T-helper 2 cell treated with Interferon-gamma antibody and Interleukin-4, amounts not matched to agents 5 μg/mL and 100 μg/mL, for 36 hours (primary cell): Measurements from ENCODE around the gene UNC79.
"Not testable (repeated sequence)": the region's sequence is repeated elsewhere in the genome, so short reads cannot be mapped to it uniquely, and the experiment has no call there.

Experiments used
- DNase-seq: peaks from one replicate; pipeline ENCODE4 v3.0.0; 2021; ENCODE audit warnings: low spot score
- H3K27ac Mint-ChIP-seq: one replicate; pipeline ENCODE4 v1.8.0; 2021; ENCODE audit warnings: mild to moderate bottlenecking, mixed read lengths
- H3K27me3 Mint-ChIP-seq: one replicate; pipeline ENCODE4 v1.8.0; 2021; ENCODE audit warnings: low read depth, mixed read lengths
- H3K36me3 Mint-ChIP-seq: one replicate; pipeline ENCODE4 v1.8.0; 2021; ENCODE audit warnings: low read depth, mixed read lengths
- H3K4me1 Mint-ChIP-seq: one replicate; pipeline ENCODE4 v1.8.0; 2021; ENCODE audit warnings: low read depth, mixed read lengths
- H3K4me3 Mint-ChIP-seq: one replicate; pipeline ENCODE4 v1.8.0; 2022; ENCODE audit warnings: mild to moderate bottlenecking, moderate library complexity, mixed read lengths
- H3K9me3 Mint-ChIP-seq: one replicate; pipeline ENCODE4 v1.8.0; 2021; ENCODE audit warnings: mixed read lengths

UNC79 gene

DNA sequence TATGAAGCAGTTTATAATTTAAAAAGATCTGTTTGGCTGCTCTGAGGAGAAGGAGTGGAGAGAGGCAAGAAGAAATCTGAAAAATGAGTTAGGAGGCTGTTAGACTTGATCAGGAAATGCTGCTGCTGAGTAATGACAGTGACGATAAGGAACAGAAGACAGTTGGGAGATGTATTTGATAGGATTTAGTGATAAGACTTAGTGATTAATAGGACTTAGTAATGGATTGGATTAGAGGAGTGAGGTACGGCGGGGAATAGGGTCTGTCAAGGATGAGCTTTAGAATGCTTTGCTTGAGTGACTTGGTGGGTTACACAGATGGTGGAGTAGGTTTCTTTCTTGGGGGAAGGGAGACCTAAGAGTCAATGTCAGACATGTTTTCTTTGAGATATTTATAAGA is 31.7 kb downstream of the UNC79 start:
- H3K4me3 Mint-ChIP-seq = no peak overlapping the region

DNA sequence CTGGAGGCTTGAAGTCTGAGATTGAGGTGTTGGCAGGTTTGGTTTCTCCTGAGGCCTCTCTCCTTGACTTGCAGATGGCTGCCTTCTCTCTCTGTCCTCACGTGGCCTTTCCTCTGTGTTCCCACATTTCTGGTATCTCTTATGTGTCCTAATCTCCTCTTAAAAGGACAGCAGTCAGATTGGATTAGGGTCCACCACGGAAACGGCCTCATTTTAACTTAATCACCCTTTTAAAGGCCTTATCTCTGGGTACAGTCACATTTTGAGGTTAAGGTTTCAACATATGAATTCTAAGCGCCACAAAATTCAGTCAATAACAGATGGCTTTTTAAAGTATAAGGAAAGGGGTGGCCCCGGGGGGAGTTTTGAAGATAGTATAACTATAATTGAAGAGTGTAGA is 33.5 kb downstream of the UNC79 start:
- no peak overlapping the region for H3K4me3 Mint-ChIP-seq
- DNase-seq = no peak
- H3K27me3 Mint-ChIP-seq = no peaks in the 10 kb centered on the region
- no peaks in the 10 kb centered on the region for H3K9me3 Mint-ChIP-seq
- no peaks in the 10 kb centered on the region for H3K36me3 Mint-ChIP-seq
- no peaks in the 10 kb centered on the region for H3K4me1 Mint-ChIP-seq
- H3K27ac Mint-ChIP-seq = no peak overlapping the region

More for the DNA sequence above, 31.7 kb downstream of the UNC79 start:
- no peaks in the 10 kb centered on the region for H3K27me3 Mint-ChIP-seq
- H3K36me3 Mint-ChIP-seq = no peaks in the 10 kb centered on the region
- no peaks in the 10 kb centered on the region for H3K4me1 Mint-ChIP-seq
- no peaks in the 10 kb centered on the region for H3K9me3 Mint-ChIP-seq
- H3K27ac Mint-ChIP-seq = no peak overlapping the region
- DNase-seq = no peak

DNA sequence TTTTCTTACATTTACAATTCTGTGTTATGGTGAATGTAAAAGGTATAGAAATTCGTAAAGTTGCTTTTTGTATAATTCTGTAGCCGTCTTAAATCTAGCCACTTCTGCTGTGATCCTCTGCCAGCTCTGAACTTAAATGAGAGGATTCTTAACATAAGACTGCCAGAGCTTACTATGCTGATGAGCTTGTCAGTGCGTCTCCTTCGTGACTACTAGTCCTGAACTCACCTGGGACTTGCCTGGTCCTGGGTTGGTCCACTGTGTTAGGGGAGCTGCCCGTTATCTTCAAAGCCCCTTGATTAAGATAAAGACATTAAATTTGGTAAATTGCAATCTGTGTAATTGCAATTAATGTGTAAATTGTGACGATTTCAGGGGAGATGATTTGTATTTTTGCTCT is 44.7 kb downstream of the UNC79 start:
- Mint-ChIP-seq H3K27ac (no peak overlapping the region), H3K27me3 (peaks cover 4% of the 10 kb centered on the region), H3K9me3 (no peaks in the 10 kb centered on the region), H3K4me3 (no peak overlapping the region), H3K4me1 (no peaks in the 10 kb centered on the region), H3K36me3 (no peaks in the 10 kb centered on the region)
- DNase-seq = no peak

DNA sequence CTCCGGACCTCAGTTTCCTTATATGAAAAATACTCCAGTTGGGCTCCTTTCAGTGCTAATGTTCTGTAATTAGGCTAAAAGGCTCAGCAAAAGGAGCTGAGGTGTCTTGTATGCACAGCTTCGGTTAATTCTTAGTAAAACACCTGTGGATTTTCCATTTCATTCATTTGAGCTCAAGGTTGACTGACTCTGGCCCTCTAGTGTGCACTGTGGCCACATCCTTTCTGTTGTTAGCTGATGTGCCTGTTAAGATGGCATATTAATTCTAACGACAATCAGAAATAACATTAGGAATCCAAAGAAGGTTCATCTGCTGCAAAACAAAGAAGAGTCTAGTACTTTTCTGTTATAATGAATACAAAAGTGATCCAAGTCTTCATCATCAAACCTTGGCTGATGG is 45.6 kb downstream of the UNC79 start:
- DNase-seq = no peak
- no peak overlapping the region for H3K4me3 Mint-ChIP-seq
- H3K36me3 Mint-ChIP-seq = no peaks in the 10 kb centered on the region
- peaks cover 2% of the 10 kb centered on the region for H3K27me3 Mint-ChIP-seq
- H3K4me1 Mint-ChIP-seq = no peaks in the 10 kb centered on the region
- no peak overlapping the region for H3K27ac Mint-ChIP-seq
- no peaks in the 10 kb centered on the region for H3K9me3 Mint-ChIP-seq

DNA sequence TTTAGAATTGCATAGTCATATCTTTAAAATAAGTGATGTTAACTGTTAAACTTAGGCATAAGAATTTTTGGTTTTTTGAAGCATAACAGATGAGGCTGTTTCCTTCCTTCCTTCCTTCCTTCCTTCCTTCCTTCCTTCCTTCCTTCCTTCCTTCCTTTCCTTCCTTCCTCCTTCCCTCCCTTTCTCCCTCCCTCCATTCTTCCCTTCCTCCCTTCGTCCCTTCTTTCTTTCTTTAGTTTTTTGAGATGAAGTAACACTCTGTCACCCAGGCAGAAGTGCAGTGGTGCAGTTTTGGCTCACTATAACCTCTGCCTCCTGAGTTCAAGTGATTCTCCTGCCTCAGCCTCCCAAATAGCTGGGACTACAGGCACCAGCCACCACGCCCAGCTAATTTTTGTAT is 48.3 kb downstream of the UNC79 start:
- not testable (repeated sequence) for H3K27me3 Mint-ChIP-seq, H3K36me3 Mint-ChIP-seq

DNA sequence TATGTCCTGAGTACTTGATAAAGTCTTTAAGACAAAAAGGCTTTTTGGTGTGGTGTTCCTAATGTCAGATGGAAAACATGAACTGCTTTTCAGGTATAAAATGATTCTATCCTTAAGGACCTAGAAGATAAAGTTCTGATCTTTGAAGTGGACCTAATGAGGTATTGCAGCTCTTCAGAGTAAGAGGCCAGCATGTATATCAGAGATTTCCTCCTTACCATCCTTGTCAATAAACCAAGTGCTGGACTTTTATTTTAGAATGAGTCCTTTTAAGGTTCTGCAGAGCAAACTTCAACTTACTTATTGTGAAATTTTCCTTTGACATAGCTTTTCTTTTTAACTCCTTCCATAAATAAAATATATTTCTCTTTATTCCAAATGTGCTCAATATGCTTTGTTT is 50.1 kb downstream of the UNC79 start:
- no peak overlapping the region for H3K4me3 Mint-ChIP-seq
- no peaks in the 10 kb centered on the region for H3K36me3 Mint-ChIP-seq
- no peak overlapping the region for H3K27ac Mint-ChIP-seq
- DNase-seq = no peak
- no peaks in the 10 kb centered on the region for H3K9me3 Mint-ChIP-seq
- H3K4me1 Mint-ChIP-seq = no peaks in the 10 kb centered on the region
- H3K27me3 Mint-ChIP-seq = no peaks in the 10 kb centered on the region

More for the DNA sequence above, 48.3 kb downstream of the UNC79 start:
- DNase-seq, H3K9me3 Mint-ChIP-seq, H3K4me3 Mint-ChIP-seq, H3K4me1 Mint-ChIP-seq, H3K27ac Mint-ChIP-seq: not testable (repeated sequence)

DNA sequence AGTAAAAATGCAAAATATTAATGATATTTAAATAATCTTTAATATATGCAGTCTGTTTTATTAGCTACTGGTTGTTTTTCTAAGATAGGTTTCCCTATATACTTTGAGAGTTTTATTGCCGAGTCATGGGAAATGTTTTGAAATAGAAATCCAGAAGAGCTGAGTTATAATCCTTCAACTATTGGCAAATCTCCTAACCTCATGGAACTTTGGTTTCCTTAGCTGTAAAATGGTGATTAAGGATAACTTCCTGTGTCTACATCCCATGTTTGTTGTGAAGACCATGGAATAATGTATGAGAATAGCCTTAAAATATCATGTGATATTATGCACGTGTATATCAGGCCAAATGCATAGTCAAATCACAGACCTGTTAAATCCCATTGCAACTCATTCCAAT is 51.0 kb downstream of the UNC79 start:
- H3K27me3 Mint-ChIP-seq = no peaks in the 10 kb centered on the region
- H3K36me3 Mint-ChIP-seq = no peaks in the 10 kb centered on the region
- no peaks in the 10 kb centered on the region for H3K9me3 Mint-ChIP-seq
- no peak overlapping the region for H3K27ac Mint-ChIP-seq
- no peak overlapping the region for H3K4me3 Mint-ChIP-seq
- no peak for DNase-seq
- no peaks in the 10 kb centered on the region for H3K4me1 Mint-ChIP-seq

DNA sequence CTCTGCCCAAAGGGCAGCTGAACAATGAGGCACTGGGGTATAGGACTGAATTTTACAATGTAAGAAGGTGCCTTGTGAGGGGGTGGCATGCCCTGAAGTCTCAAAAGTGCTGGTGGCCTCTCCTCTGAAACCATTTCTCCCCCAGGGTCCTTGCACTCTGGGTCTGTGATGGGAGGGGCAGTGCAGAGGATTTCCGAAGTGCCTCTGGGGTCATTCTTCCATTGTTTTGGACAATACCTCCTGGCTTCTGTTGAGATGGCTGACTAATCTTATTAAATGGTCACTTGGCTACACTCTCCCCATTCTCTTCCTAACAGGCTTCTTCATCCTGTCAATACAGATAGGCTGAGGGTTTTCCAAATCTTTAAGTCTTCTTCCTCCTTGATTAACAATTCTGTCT is 59.3 kb downstream of the UNC79 start:
- no peak overlapping the region for H3K27ac Mint-ChIP-seq
- DNase-seq = no peak
- no peaks in the 10 kb centered on the region for H3K4me1 Mint-ChIP-seq
- no peak overlapping the region for H3K4me3 Mint-ChIP-seq
- no peaks in the 10 kb centered on the region for H3K27me3 Mint-ChIP-seq
- H3K36me3 Mint-ChIP-seq = no peaks in the 10 kb centered on the region
- no peaks in the 10 kb centered on the region for H3K9me3 Mint-ChIP-seq

DNA sequence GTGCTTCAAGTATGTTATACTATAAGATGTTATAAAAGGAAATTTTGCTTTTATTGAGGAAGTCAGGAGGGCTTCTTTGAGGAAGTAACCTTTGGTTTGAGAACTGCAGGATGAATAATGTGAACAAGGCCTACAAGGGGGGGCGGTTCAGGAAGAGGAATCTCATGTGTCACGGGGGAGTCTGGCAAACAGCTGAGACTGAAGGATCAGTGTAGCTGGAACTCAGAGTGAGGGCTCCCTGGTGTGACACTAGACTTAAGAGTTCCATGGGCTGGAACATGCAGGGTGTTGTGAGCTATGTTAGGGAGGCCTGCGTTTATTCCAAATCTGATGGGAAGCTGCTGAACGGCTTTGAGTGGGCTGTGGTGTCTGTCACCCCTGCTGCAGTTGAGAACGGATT is 62.3 kb downstream of the UNC79 start:
- H3K4me1 Mint-ChIP-seq = no peaks in the 10 kb centered on the region
- H3K4me3 Mint-ChIP-seq = no peak overlapping the region
- H3K27ac Mint-ChIP-seq = no peak overlapping the region
- H3K27me3 Mint-ChIP-seq = no peaks in the 10 kb centered on the region
- no peaks in the 10 kb centered on the region for H3K36me3 Mint-ChIP-seq
- H3K9me3 Mint-ChIP-seq = no peaks in the 10 kb centered on the region
- DNase-seq = no peak

DNA sequence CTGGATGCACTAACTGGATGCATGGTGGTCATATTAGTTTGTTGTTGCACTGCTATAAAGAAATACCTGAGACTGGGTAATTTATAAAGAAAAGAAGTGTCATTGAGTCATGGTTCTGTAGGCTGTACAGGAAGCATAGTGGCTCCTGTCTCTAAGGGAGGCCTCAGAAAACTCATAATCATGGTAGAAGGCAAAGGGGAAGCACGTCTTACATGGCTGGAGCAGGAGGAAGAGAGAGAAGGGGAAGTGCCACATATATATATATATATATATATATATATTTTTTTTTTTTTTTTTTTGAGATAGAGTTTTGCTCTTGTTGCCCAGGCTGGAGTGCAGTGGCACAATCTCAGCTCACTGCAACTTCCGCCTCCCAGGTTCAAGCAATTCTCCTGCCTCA is 62.9 kb downstream of the UNC79 start:
- not testable (repeated sequence) for DNase-seq, H3K27me3 Mint-ChIP-seq, H3K27ac Mint-ChIP-seq, H3K36me3 Mint-ChIP-seq, H3K4me1 Mint-ChIP-seq, H3K4me3 Mint-ChIP-seq, H3K9me3 Mint-ChIP-seq

DNA sequence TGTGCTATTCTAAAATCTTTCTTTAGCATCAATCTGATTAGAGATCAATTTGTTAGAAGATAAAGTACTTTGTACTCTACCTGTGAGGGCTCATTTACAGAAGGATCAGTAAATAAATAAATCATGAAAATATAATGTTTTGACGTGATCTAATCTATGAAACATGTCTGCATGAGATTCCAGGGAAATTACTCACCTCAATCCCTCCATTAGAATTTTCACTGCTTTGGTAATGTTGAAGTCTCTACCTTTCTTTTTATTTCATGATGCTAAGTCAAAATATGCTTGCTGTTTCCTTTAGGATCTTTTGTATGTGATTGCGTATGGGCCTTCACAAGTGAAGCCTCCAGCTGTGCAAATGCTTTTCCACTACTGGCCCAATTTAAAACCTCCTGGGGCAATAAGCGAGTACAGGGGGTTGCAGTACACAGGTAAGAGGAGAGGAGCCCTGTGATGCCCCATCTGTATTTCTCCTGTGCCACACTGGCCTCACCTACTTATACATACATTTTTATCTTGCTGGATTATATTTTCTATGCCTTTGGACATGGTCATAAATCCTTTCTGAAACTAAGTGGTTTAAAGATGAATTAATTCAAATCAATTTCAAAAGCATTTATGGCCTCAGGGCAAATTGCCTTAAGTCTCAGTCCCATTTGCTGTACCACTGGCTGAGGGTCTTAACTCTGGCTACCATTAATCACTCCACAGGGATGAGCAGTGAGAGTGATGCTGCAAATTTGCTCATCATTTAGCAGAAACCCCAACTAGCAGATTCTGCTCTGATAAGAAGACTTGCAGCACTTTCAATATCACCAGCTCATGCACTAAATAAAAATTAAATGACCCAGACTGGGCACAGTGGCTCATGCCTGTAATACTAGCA is 66.4 kb downstream of the UNC79 start:
- H3K36me3 Mint-ChIP-seq = no peaks in the 10 kb centered on the region
- H3K27me3 Mint-ChIP-seq = no peaks in the 10 kb centered on the region
- no peaks in the 10 kb centered on the region for H3K4me1 Mint-ChIP-seq
- no peak overlapping the region for H3K4me3 Mint-ChIP-seq
- no peak for DNase-seq
- no peak overlapping the region for H3K27ac Mint-ChIP-seq
- H3K9me3 Mint-ChIP-seq = no peaks in the 10 kb centered on the region

DNA sequence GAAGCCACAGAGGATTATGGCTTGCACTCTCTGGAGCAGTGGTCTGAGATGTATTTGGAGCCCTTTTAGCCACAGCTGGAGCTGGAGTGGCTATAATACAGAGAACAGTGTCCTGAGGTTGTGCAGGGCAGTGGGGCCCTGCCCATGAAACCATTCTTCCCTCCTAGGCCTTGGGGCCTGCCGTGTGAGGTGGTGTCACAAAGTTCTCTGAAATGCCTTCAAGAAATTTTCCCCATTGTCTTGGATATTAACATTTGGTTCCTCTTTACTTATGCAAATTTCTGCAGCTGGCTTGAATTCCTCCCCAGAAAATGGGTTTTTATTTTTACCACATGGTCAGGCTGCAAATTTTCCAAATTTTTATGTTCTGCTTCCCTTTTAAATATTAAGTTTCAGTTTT is 79.3 kb downstream of the UNC79 start:
- no peak overlapping the region for H3K27ac Mint-ChIP-seq
- no peaks in the 10 kb centered on the region for H3K9me3 Mint-ChIP-seq

DNA sequence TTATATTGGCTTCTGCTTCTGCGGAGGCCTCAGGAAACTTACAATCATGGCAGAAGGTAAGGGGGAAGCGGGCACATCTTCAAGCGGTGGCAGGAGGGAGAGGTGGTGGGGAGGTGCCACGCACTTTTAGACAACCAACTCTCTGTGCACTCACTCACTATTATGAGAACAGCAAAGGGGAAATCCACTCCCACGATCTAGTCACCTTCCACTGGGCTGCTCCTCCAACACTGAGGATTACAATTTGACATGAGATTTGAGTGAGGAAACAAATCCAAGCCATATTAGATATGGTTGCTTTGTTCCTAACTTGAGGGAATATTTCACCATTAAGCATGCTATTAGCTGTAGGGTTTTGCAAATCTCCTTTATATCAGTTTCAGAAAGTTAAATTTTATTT is 80.3 kb downstream of the UNC79 start:
- H3K9me3 Mint-ChIP-seq = no peaks in the 10 kb centered on the region
- no peaks in the 10 kb centered on the region for H3K4me1 Mint-ChIP-seq
- no peak overlapping the region for H3K27ac Mint-ChIP-seq
- H3K36me3 Mint-ChIP-seq = no peaks in the 10 kb centered on the region
- no peak overlapping the region for H3K4me3 Mint-ChIP-seq
- peaks cover 10% of the 10 kb centered on the region for H3K27me3 Mint-ChIP-seq
- DNase-seq = no peak

More for the DNA sequence above, 79.3 kb downstream of the UNC79 start:
- Mint-ChIP-seq H3K36me3 (no peaks in the 10 kb centered on the region), H3K4me3 (no peak overlapping the region), H3K4me1 (no peaks in the 10 kb centered on the region), H3K27me3 (peaks cover 10% of the 10 kb centered on the region)
- DNase-seq = no peak

DNA sequence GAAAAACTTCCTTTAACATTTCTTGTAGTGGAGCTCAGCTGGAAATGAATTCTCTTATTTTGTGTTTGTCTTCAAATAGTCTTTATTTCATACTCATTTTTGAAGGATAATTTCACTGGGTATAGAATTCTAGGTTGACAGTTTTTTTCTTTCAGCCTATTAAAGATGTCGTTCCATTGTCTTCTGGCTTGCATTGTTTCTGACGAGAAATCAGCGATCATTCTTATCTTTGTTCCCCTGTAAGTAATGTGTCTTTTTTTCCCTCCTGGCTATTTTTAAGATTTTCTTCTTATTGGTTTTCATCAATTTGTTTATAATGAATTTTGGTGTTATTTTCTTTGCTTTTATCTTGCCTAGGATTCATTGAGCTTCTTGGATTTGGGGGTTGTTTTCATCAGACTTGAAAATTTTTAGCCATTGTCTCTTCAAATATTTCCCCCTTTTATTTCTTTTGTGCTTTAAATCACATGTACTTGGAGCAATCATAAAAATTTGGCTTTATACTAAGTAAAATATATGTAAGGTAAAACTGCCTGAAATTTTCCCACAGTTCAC is 89.4 kb downstream of the UNC79 start:
- no peaks in the 10 kb centered on the region for H3K4me1 Mint-ChIP-seq
- no peaks in the 10 kb centered on the region for H3K36me3 Mint-ChIP-seq
- no peak for DNase-seq
- peaks cover 36% of the 10 kb centered on the region for H3K9me3 Mint-ChIP-seq
- no peaks in the 10 kb centered on the region for H3K27me3 Mint-ChIP-seq
- H3K4me3 Mint-ChIP-seq = no peak overlapping the region
- H3K27ac Mint-ChIP-seq = no peak overlapping the region

DNA sequence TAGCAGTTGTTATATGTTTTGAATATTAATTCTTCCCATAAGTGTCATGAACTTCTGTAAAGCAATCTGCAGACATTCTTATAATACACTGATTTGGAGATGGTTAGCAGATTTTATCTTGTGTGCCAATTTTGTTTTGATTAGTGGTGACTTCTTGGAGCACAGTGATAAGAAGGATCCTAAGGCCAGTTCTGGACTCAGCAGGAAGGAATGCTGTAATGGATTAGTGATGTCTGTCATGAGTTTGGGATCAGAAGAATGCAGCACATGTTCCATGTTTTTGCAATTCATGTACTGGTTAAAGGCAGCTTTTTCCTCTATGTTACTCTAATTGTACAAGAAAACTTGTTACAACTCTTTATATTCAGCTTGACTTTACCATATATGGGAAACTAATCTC is 91.5 kb downstream of the UNC79 start:
- H3K27me3 Mint-ChIP-seq = no peaks in the 10 kb centered on the region
- no peak overlapping the region for H3K4me3 Mint-ChIP-seq
- no peaks in the 10 kb centered on the region for H3K36me3 Mint-ChIP-seq
- peaks cover 34% of the 10 kb centered on the region for H3K9me3 Mint-ChIP-seq
- no peak overlapping the region for H3K27ac Mint-ChIP-seq
- H3K4me1 Mint-ChIP-seq = no peaks in the 10 kb centered on the region
- DNase-seq = no peak
